GM12878 (cell line): ENCODE measurements around the gene SLC25A33. TPM values are rescaled to one million over a fixed set of nuclear protein-coding genes. Genes with fewer than 3 reads are reported as not detected.

Experiments
- CHD1 ChIP-seq: IDR thresholded peaks from 2 replicates; pipeline ENCODE4 v1.6.1; 2012; ENCODE audit warnings: low read depth, low read length, improper control_type of control experiment
- ESRRA ChIP-seq: IDR thresholded peaks from 2 replicates; pipeline ENCODE4 v1.6.1; 2012; ENCODE audit warnings: mild to moderate bottlenecking, low read length, improper control_type of control experiment
- FOS ChIP-seq: IDR thresholded peaks from 3 replicates; pipeline ENCODE4 v1.6.1; 2011; ENCODE audit warnings: borderline replicate concordance; ENCODE audit not compliant: insufficient read length; ENCODE audit errors: extremely low read depth
- GATAD2B ChIP-seq: fragments of 450-650 bp; conservative IDR thresholded peaks from 2 replicates; pipeline ENCODE4 v1.6.1; 2017; ENCODE audit warnings: low read depth, mild to moderate bottlenecking, moderate library complexity
- IKZF1 ChIP-seq: fragments of 450-650 bp; conservative IDR thresholded peaks from 2 replicates; pipeline ENCODE4 v1.6.1; 2017; ENCODE audit warnings: antibody characterized with exemption, mild to moderate bottlenecking
- JUND ChIP-seq: IDR thresholded peaks from 2 replicates; pipeline ENCODE4 v1.6.1; 2012; ENCODE audit warnings: low read depth, mild to moderate bottlenecking, low read length, improper control_type of control experiment, moderate library complexity
- KDM1A ChIP-seq: fragments of 200-600 bp; sonication (generic); IDR thresholded peaks from 2 replicates; pipeline ENCODE4 v1.6.1; 2016; ENCODE audit warnings: borderline replicate concordance
- MXI1 ChIP-seq: fragments of 150-350 bp; IDR thresholded peaks from 2 replicates; pipeline ENCODE4 v1.6.1; 2011; ENCODE audit warnings: low read depth, mild to moderate bottlenecking, inconsistent platforms, low read length, improper control_type of control experiment
- NFXL1 ChIP-seq: fragments of 450-650 bp; IDR thresholded peaks from 2 replicates; pipeline ENCODE4 v1.6.1; 2017; ENCODE audit warnings: antibody characterized with exemption, mild to moderate bottlenecking, borderline replicate concordance
- NR2C1 ChIP-seq: fragments of 450-650 bp; IDR thresholded peaks from 2 replicates; pipeline ENCODE4 v1.6.1; 2017; ENCODE audit warnings: antibody characterized with exemption, mild to moderate bottlenecking, moderate library complexity
- NR2C2 ChIP-seq: IDR thresholded peaks from 2 replicates; pipeline ENCODE4 v1.6.1; 2011; ENCODE audit warnings: borderline replicate concordance, low read depth; ENCODE audit not compliant: control insufficient read depth, insufficient read length
- NR2F1 ChIP-seq: fragments of 450-650 bp; conservative IDR thresholded peaks from 2 replicates; pipeline ENCODE4 v1.6.1; 2017; ENCODE audit warnings: mild to moderate bottlenecking
- POLR2A ChIP-seq: IDR thresholded peaks from 2 replicates; pipeline ENCODE4 v1.6.1; 2011; ENCODE audit warnings: low read depth, mild to moderate bottlenecking, low read length
- RBBP5 ChIP-seq: fragments of 200-600 bp; sonication (generic); conservative IDR thresholded peaks from 2 replicates; pipeline ENCODE4 v1.6.1; 2016
- RFX5 ChIP-seq: IDR thresholded peaks from 2 replicates; pipeline ENCODE4 v1.6.1; 2011; ENCODE audit warnings: low read depth, low read length, improper control_type of control experiment
- RUNX3 ChIP-seq: IDR thresholded peaks from 2 replicates; pipeline ENCODE4 v1.6.1; 2012; ENCODE audit warnings: low read length, inconsistent platforms
- SP1 ChIP-seq: IDR thresholded peaks from one replicate; pipeline ENCODE4 v1.6.1; 2011; ENCODE audit warnings: low read depth, low read length
- TCF7 ChIP-seq: IDR thresholded peaks from 2 replicates; pipeline ENCODE4 v1.6.1; 2014; ENCODE audit warnings: antibody characterized with exemption, borderline replicate concordance
- polyA plus RNA-seq, 11 experiments: library from polyadenylated mRNA; depleted of rRNA in 4 of 11; unstranded in 6 of 11; stranded (reverse) in 5 of 11; fragments of >200 nt; fragmentation: Nextera tagmentation in 4 of 11; fragmentation: Illumina TruSeq in 1 of 11; extraction: Ambion mirVana in 4 of 11; extraction: Trizol in 1 of 11; gene quantifications; 1 replicate in 1 of 11; 2 replicates in 10 of 11; pipeline versions ENCODE4 v1.2.1 to v1.2.3, GENCODE V29; 2011 to 2016; ENCODE audit warnings: inconsistent platforms in 2 of 11, missing spikeins in 2 of 11, low read depth in 1 of 11
- total RNA-seq, 4 experiments: library from RNA; depleted of rRNA in 3 of 4; stranded (reverse); fragments of >200 nt in 3 of 4; fragmentation: Illumina TruSeq in 1 of 4; extraction: Trizol in 1 of 4; gene quantifications; 2 replicates each; pipeline versions ENCODE4 v1.2.1 to v1.2.3, GENCODE V29; 2013 to 2021
- TF ChIP-seq, protein P1 (sequence below): IDR thresholded peaks from 2 replicates; pipeline ENCODE4 v1.6.1; 2012; ENCODE audit warnings: improper control_type of control experiment, low read depth, low read length; ENCODE audit not compliant: insufficient replicate concordance
- TF ChIP-seq, protein P2 (sequence below): IDR thresholded peaks from 2 replicates; pipeline ENCODE4 v1.6.1; 2012; ENCODE audit warnings: low read depth, low read length, improper control_type of control experiment
- TF ChIP-seq, protein P3 (sequence below): fragments of 450-650 bp; conservative IDR thresholded peaks from 2 replicates; pipeline ENCODE4 v1.6.1; 2017; ENCODE audit warnings: mild to moderate bottlenecking, moderate library complexity
- TF ChIP-seq, protein P4 (sequence below): IDR thresholded peaks from 2 replicates; pipeline ENCODE4 v1.6.1; 2011; ENCODE audit warnings: borderline replicate concordance, low read depth, mild to moderate bottlenecking, moderate library complexity, mixed read lengths, low read length; ENCODE audit not compliant: insufficient read depth; ENCODE audit errors: extremely low read length

Gene SLC25A33
- total and polyA plus RNA-seq, 10 of the 15 experiments (the other 5 are each of a cell fraction or from before 2014, with no cell fraction given), result 1.7 to 11.2 (median 8.4) TPM

DNA sequence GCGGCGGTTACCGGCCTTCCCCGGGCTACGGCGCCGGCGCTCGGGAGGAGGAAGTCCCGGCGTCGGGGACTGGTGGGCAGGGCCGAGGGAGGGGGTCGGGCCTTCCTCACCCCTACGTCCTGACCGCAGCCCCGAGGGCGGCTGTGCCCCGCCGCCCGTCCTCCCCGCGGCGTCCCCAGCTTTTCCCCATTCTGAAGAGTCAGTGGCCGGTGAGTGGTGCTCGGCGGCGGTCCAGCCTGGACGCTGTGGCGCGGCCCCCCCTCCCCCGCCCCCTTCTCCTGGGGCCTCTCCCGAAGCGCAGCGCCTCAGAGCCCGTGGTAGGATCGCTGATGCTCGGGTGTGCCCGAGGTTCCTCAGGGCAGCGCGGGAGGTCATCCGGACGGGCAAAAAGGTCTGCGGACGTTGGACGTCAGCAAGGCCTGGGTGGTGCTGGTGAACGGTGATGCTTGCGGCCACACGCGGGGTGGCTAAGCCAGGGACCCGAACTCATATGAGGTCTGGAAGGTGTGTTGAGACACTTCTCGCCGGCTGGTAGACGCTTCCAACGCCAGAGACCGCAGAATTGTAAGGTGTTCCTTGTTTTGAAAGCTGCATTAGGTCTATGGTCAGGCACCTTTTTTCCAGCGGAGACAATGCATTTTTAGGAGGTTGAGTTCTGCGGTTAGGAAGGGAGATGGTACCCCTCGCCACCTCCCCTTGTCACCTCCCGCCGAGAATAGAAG, 725 bp downstream of the SLC25A33 start (continued):
- TF ChIP-seq, protein P1, sequence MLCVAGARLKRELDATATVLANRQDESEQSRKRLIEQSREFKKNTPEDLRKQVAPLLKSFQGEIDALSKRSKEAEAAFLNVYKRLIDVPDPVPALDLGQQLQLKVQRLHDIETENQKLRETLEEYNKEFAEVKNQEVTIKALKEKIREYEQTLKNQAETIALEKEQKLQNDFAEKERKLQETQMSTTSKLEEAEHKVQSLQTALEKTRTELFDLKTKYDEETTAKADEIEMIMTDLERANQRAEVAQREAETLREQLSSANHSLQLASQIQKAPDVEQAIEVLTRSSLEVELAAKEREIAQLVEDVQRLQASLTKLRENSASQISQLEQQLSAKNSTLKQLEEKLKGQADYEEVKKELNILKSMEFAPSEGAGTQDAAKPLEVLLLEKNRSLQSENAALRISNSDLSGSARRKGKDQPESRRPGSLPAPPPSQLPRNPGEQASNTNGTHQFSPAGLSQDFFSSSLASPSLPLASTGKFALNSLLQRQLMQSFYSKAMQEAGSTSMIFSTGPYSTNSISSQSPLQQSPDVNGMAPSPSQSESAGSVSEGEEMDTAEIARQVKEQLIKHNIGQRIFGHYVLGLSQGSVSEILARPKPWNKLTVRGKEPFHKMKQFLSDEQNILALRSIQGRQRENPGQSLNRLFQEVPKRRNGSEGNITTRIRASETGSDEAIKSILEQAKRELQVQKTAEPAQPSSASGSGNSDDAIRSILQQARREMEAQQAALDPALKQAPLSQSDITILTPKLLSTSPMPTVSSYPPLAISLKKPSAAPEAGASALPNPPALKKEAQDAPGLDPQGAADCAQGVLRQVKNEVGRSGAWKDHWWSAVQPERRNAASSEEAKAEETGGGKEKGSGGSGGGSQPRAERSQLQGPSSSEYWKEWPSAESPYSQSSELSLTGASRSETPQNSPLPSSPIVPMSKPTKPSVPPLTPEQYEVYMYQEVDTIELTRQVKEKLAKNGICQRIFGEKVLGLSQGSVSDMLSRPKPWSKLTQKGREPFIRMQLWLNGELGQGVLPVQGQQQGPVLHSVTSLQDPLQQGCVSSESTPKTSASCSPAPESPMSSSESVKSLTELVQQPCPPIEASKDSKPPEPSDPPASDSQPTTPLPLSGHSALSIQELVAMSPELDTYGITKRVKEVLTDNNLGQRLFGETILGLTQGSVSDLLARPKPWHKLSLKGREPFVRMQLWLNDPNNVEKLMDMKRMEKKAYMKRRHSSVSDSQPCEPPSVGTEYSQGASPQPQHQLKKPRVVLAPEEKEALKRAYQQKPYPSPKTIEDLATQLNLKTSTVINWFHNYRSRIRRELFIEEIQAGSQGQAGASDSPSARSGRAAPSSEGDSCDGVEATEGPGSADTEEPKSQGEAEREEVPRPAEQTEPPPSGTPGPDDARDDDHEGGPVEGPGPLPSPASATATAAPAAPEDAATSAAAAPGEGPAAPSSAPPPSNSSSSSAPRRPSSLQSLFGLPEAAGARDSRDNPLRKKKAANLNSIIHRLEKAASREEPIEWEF, result no peak
- TF ChIP-seq NR2C1 (no peak), SP1 (no peak), NR2C2 (no peak), NR2F1 (peak; percentile 31), ESRRA (no peak), RUNX3 (peak; percentile 48; the same call in 1 of the 2 replicates), GATAD2B (peak; percentile 9; the same call in 1 of the 2 replicates), FOS (no peak), TCF7 (no peak), CHD1 (no peak), MXI1 (no peak), NFXL1 (no peak), RFX5 (no peak), IKZF1 (peak; percentile 72), RBBP5 (no peak), JUND (no peak), KDM1A (no peak), POLR2A (peak; percentile 38; the same call in 1 of the 2 replicates)
- TF ChIP-seq, protein P2, sequence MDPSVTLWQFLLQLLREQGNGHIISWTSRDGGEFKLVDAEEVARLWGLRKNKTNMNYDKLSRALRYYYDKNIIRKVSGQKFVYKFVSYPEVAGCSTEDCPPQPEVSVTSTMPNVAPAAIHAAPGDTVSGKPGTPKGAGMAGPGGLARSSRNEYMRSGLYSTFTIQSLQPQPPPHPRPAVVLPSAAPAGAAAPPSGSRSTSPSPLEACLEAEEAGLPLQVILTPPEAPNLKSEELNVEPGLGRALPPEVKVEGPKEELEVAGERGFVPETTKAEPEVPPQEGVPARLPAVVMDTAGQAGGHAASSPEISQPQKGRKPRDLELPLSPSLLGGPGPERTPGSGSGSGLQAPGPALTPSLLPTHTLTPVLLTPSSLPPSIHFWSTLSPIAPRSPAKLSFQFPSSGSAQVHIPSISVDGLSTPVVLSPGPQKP, result no peak
- TF ChIP-seq, protein P3, sequence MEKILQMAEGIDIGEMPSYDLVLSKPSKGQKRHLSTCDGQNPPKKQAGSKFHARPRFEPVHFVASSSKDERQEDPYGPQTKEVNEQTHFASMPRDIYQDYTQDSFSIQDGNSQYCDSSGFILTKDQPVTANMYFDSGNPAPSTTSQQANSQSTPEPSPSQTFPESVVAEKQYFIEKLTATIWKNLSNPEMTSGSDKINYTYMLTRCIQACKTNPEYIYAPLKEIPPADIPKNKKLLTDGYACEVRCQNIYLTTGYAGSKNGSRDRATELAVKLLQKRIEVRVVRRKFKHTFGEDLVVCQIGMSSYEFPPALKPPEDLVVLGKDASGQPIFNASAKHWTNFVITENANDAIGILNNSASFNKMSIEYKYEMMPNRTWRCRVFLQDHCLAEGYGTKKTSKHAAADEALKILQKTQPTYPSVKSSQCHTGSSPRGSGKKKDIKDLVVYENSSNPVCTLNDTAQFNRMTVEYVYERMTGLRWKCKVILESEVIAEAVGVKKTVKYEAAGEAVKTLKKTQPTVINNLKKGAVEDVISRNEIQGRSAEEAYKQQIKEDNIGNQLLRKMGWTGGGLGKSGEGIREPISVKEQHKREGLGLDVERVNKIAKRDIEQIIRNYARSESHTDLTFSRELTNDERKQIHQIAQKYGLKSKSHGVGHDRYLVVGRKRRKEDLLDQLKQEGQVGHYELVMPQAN, result 0 out of 2 replicates have a peak, but pooled peaks have one; percentile 5
- TF ChIP-seq, protein P4, sequence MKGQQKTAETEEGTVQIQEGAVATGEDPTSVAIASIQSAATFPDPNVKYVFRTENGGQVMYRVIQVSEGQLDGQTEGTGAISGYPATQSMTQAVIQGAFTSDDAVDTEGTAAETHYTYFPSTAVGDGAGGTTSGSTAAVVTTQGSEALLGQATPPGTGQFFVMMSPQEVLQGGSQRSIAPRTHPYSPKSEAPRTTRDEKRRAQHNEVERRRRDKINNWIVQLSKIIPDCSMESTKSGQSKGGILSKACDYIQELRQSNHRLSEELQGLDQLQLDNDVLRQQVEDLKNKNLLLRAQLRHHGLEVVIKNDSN, result no peak
